Heart left ventricle (tissue), 13 donors: ENCODE measurements around the gene PRDX6.
"Not testable (repeated sequence)": the region's sequence is repeated elsewhere in the genome, so short reads cannot be mapped to it uniquely, and the experiment has no call there.

Experiments used
- CTCF ChIP-seq, 12 donors: fragments of 200-600 bp; sonication (generic) in 4 of 12; IDR thresholded peaks; one replicate each; pipeline versions ENCODE4 v1.5.0 to v1.8.0; 2018 to 2022; ENCODE audit warnings: antibody characterized with exemption in 12 of 12, mild to moderate bottlenecking in 5 of 12
- POLR2A ChIP-seq, 2 donors: fragments of 450-650 bp; IDR thresholded peaks; one replicate each; pipeline ENCODE4 v1.6.1; 2017; ENCODE audit warnings: antibody characterized with exemption in 2 of 2, mild to moderate bottlenecking in 2 of 2, moderate library complexity in 2 of 2
- donor health status: ischemic (EF 13 %, LVEDD 7.1; RV severe dilation, severe dysfunction).
- donor health status: DM: no; HTN: yes; CAD: no.
- donor health status: DM: no; HTN: no; CAD: no.
- donor health status: ischemic (EF 25% LVEDD 6.9; RV normal size, moderate dysfunction).
- donor health status: ischemic (EF 25% LVEDD 5.7; RV mildly dilated, moderate dysfunction).
- donor health status: ischemic (EF 35%, LVEDD 5.7; RV mildly dilated, moderate dysfunction).
- donor health status: nonischemic (EF 11% LVEDD 7.7; RV severe dilation, severe dysfunction).
- donor health status: DM: yes; HTN: yes; CAD: no.
- donor health status: PGD.
- donor health status: ischemic (EF 29% LVEDD 5.4; RV normal size, mild dysfunction).
- donor health status: nonischemic (EF 23%, LVEDD 6.1; RV moderate dilation, normal function).

- not testable (repeated sequence) for TF ChIP-seq CTCF, POLR2A (IDR thresholded peaks at IDR 0.05)
These were observed 12.9 kb upstream of the PRDX6 start for GRCh38 chr1:173464185-173464584.
